Colonic mucosa (tissue), 4 donors: Measurements from ENCODE around the gene GINS2. TPM values are rescaled to one million over a fixed set of nuclear protein-coding genes. Genes with fewer than 3 reads are reported as not detected.

ENCODE experiments used
- DNase-seq: peaks from one replicate; pipeline ENCODE4 v3.0.0-alpha.2; 2020
- H3K27ac ChIP-seq: fragments of 200-600 bp; one replicate; pipeline ENCODE4 v1.8.0; 2021
- H3K27me3 ChIP-seq: fragments of 200-600 bp; one replicate; pipeline ENCODE4 v1.8.0; 2021
- H3K36me3 ChIP-seq: fragments of 200-600 bp; one replicate; pipeline ENCODE4 v1.8.0; 2021
- H3K4me1 ChIP-seq: fragments of 200-600 bp; one replicate; pipeline ENCODE4 v1.8.0; 2021; ENCODE audit warnings: mild to moderate bottlenecking
- H3K4me3 ChIP-seq: fragments of 200-600 bp; one replicate; pipeline ENCODE4 v1.8.0; 2021
- H3K9ac ChIP-seq, 2 donors: one replicate each; pipeline ENCODE4 v1.7.0; 2013; ENCODE audit warnings: control low read depth in 2 of 2, low read depth in 2 of 2, low read length in 2 of 2
- H3K9me3 ChIP-seq: fragments of 200-600 bp; one replicate; pipeline ENCODE4 v1.8.0; 2021
- CTCF ChIP-seq: fragments of 200-600 bp; IDR thresholded peaks from one replicate; pipeline ENCODE4 v1.8.0; 2022; ENCODE audit warnings: antibody characterized with exemption, mild to moderate bottlenecking
- intact Hi-C: fragments of 100-400 bp; cut with DNase I; formaldehyde crosslinking; loops from one replicate; pipeline ENCODE4 v1.14.1; 2022
- total RNA-seq, 2 donors: library from RNA; stranded (reverse); fragmentation: NEBNext Ultra II Directional in 1 of 2; extraction: Animal tissue kit (Norgen Biotek cat#: 25700) in 1 of 2; gene quantifications; one replicate each; pipeline ENCODE4 v1.2.1, GENCODE V29; 2021
- donor health status: healthy.
- donor health status: DM: no; HTN: no; CAD: no.
- donor health status: DM: no; HTN: no; CAD: no.

Gene GINS2
- total RNA-seq, 2 donors from 2014 or later = 6.1 to 39.9 TPM

- Histone ChIP-seq H3K27ac (no peak overlapping the region), H3K4me3 (no peak overlapping the region), H3K4me1 (peaks cover 6% of the 10 kb centered on the region), H3K9me3 (no peaks in the 10 kb centered on the region), H3K27me3 (no peaks in the 10 kb centered on the region), H3K36me3 (no peaks in the 10 kb centered on the region), H3K9ac (peak overlapping the region in 1 of 2 donors; percentile 14)
- intact Hi-C loops = no loop called here
- no peak for TF ChIP-seq CTCF
- DNase-seq = no peak
Measured at GRCh38 chr16:85681255-85681654, 7.5 kb downstream of the GINS2 start.

- no peak overlapping the region for H3K9ac ChIP-seq
- no peaks in the 10 kb centered on the region for H3K9me3 ChIP-seq
- H3K4me3 ChIP-seq = no peak overlapping the region
- intact Hi-C loops = no loop called here
- TF ChIP-seq CTCF = no peak
- H3K27me3 ChIP-seq = no peaks in the 10 kb centered on the region
- H3K36me3 ChIP-seq = no peaks in the 10 kb centered on the region
- H3K4me1 ChIP-seq = peaks cover 6% of the 10 kb centered on the region
- no peak overlapping the region for H3K27ac ChIP-seq
- no peak for DNase-seq
Measured at GRCh38 chr16:85680352-85680944, 8.3 kb downstream of the GINS2 start.

GRCh38 chr16:85679870-85680269 lies 8.9 kb downstream of the GINS2 start:
- H3K9ac ChIP-seq = no peak overlapping the region
- H3K9me3 ChIP-seq = no peaks in the 10 kb centered on the region
- no peaks in the 10 kb centered on the region for H3K27me3 ChIP-seq
- intact Hi-C loops = loop anchor here (5.0 kb wide), 1 partner anchor 37 kb away; no protein-coding TSS in a partner anchor
- TF ChIP-seq CTCF = no peak
- H3K4me1 ChIP-seq = peaks cover 6% of the 10 kb centered on the region
- H3K27ac ChIP-seq = no peak overlapping the region
- DNase-seq = no peak
- peaks cover under 1% of the 10 kb centered on the region for H3K36me3 ChIP-seq
- no peak overlapping the region for H3K4me3 ChIP-seq

GRCh38 chr16:85678821-85679220 lies 9.9 kb downstream of the GINS2 start:
- peaks cover 5% of the 10 kb centered on the region for H3K36me3 ChIP-seq
- no peak for DNase-seq

GRCh38 chr16:85678016-85678415 lies 10.7 kb downstream of the GINS2 start:
- no peak overlapping the region for H3K27ac ChIP-seq
- H3K27me3 ChIP-seq = no peaks in the 10 kb centered on the region
- no peak for TF ChIP-seq CTCF
- no peaks in the 10 kb centered on the region for H3K9me3 ChIP-seq
- peaks cover 5% of the 10 kb centered on the region for H3K36me3 ChIP-seq
- H3K4me1 ChIP-seq = peaks cover 6% of the 10 kb centered on the region
- H3K9ac ChIP-seq = no peak overlapping the region
- intact Hi-C loops = loop anchor here (5.0 kb wide), 1 partner anchor 39 kb away; no protein-coding TSS in a partner anchor
- no peak overlapping the region for H3K4me3 ChIP-seq
- no peak for DNase-seq

More at GRCh38 chr16:85678821-85679220, 9.9 kb downstream of the GINS2 start:
- Histone ChIP-seq H3K4me1 (peaks cover 6% of the 10 kb centered on the region), H3K9me3 (no peaks in the 10 kb centered on the region), H3K4me3 (no peak overlapping the region), H3K27ac (no peak overlapping the region), H3K27me3 (no peaks in the 10 kb centered on the region), H3K9ac (no peak overlapping the region)
- no peak for TF ChIP-seq CTCF
- intact Hi-C loops = loop anchor here (5.0 kb wide), 1 partner anchor 38 kb away; no protein-coding TSS in a partner anchor
